Hepatocyte (in vitro differentiated cells): ENCODE data around the gene SMOC1.

Experiments
- CTCF ChIP-seq: fragments of 200-600 bp; sonication (generic); IDR thresholded peaks from 2 replicates; pipeline ENCODE4 v1.5.1; 2016; ENCODE audit warnings: antibody characterized with exemption, mild to moderate bottlenecking; ENCODE audit not compliant: poor library complexity
- EZH2 ChIP-seq: fragments of 200-600 bp; sonication (generic); IDR thresholded peaks from 2 replicates; pipeline ENCODE4 v1.6.1; 2016; ENCODE audit warnings: antibody characterized with exemption, mild to moderate bottlenecking, borderline replicate concordance

- TF ChIP-seq CTCF (peak; percentile 89), EZH2 (no peak)
These were observed 194.8 kb downstream of the SMOC1 start for GRCh38 chr14:70073924-70074566.
